Loucy (cell line): ENCODE measurements around the gene HOXA11.

ENCODE experiments used
- H2AFZ ChIP-seq: fragments of 200-600 bp; sonication (generic); 2 replicates; pipeline ENCODE4 v1.6.0; 2016; ENCODE audit warnings: antibody characterized with exemption, mild to moderate bottlenecking, low read length, moderate library complexity
- H3F3A ChIP-seq: fragments of 200-600 bp; 2 replicates; pipeline ENCODE4 v1.6.0; 2016; ENCODE audit warnings: antibody characterized with exemption, low read depth, mild to moderate bottlenecking
- H3K27me3 ChIP-seq: fragments of 200-600 bp; sonication (generic); 2 replicates; pipeline ENCODE4 v1.6.1; 2014; ENCODE audit warnings: low read length, mild to moderate bottlenecking; ENCODE audit not compliant: insufficient read depth, poor library complexity, severe bottlenecking
- H3K36me3 ChIP-seq: fragments of 200-600 bp; sonication (generic); 2 replicates; pipeline ENCODE4 v1.6.1; 2016; ENCODE audit warnings: low read length; ENCODE audit not compliant: insufficient read depth
- H3K4me1 ChIP-seq: fragments of 200-600 bp; sonication (generic); 2 replicates; pipeline ENCODE4 v1.5.1; 2014; ENCODE audit warnings: low read length, mild to moderate bottlenecking; ENCODE audit not compliant: insufficient read depth, poor library complexity, severe bottlenecking
- H3K4me2 ChIP-seq: fragments of 200-600 bp; sonication (generic); 2 replicates; pipeline ENCODE4 v1.6.0; 2014; ENCODE audit warnings: antibody characterized with exemption, low read length, low read depth, mild to moderate bottlenecking; ENCODE audit not compliant: poor library complexity, severe bottlenecking
- H3K4me3 ChIP-seq: fragments of 200-600 bp; sonication (generic); 2 replicates; pipeline ENCODE4 v1.5.1; 2014; ENCODE audit warnings: low read length, mild to moderate bottlenecking, mixed read lengths; ENCODE audit not compliant: poor library complexity, severe bottlenecking
- H3K79me2 ChIP-seq: fragments of 200-600 bp; sonication (generic); 2 replicates; pipeline ENCODE4 v1.6.1; 2014; ENCODE audit warnings: low read length; ENCODE audit not compliant: insufficient read depth
- H3K9ac ChIP-seq: fragments of 200-600 bp; sonication (generic); 2 replicates; pipeline ENCODE4 v1.6.0; 2014; ENCODE audit warnings: mild to moderate bottlenecking, low read depth, low read length, moderate library complexity; ENCODE audit not compliant: poor library complexity, severe bottlenecking
- H3K9me2 ChIP-seq: fragments of 200-600 bp; sonication (generic); replicated peaks from 2 replicates; pipeline ENCODE4 v1.6.1; 2016; ENCODE audit warnings: low read depth, low read length, mixed read lengths
- H3K9me3 ChIP-seq: fragments of 200-600 bp; sonication (generic); 2 replicates; pipeline ENCODE4 v1.6.1; 2014; ENCODE audit warnings: mild to moderate bottlenecking, antibody characterized with exemption, low read length, low read depth; ENCODE audit not compliant: insufficient read depth
- H4K20me1 ChIP-seq: fragments of 200-600 bp; sonication (generic); 2 replicates; pipeline ENCODE4 v1.6.0; 2014; ENCODE audit warnings: antibody characterized with exemption, low read length, mild to moderate bottlenecking; ENCODE audit not compliant: insufficient read depth, poor library complexity, severe bottlenecking
- CTCF ChIP-seq: fragments of 200-600 bp; sonication (generic); conservative IDR thresholded peaks from 2 replicates; pipeline ENCODE4 v1.5.1; 2014; ENCODE audit warnings: mild to moderate bottlenecking, antibody characterized with exemption, low read length
- EZH2phosphoT487 ChIP-seq: fragments of 200-600 bp; IDR thresholded peaks from 2 replicates; pipeline ENCODE4 v1.6.1; 2018; ENCODE audit warnings: antibody characterized with exemption, mild to moderate bottlenecking, moderate library complexity, borderline replicate concordance

Gene HOXA11

GRCh38 chr7:27172315-27172774 lies 12.7 kb downstream of the HOXA11 start:
- peak overlapping the region; percentile 98 for H3K4me2 ChIP-seq

DNA sequence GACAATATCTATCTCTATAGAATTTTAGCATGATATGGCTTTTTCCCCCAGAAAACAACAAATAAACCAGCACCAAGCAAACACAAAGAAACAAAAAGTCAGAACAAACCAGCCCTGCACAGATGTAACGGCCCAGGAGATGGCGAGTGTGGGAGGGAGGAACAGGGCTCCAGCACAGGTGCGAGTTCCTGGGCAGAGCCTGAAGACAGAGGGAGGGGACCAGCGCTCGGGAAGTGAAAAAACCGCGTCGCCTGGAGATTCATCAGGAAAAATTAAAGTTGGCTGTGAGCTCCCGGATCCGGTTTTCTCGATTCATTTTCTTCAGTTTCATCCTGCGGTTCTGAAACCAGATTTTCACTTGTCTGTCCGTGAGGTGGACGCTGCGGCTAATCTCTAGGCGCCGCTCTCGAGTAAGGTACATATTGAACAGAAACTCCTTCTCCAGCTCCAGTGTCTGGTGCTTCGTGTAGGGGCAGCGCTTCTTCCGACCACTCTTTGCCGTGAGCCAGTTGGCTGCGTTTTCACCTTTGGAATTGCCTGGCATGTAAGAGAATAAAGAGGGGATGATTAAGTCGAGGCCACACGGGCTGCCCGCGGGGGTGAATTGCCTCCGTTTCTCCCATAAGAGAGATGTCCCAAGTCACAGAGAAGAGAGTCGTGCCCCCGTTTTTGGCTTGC lies 13.3 kb downstream of the HOXA11 start:
- H4K20me1 ChIP-seq: peaks cover 63% of the 10 kb centered on the region
- H3F3A ChIP-seq: 0 out of 2 replicates have a peak, but pooled peaks cover 6% of the 10 kb centered on the region

More at GRCh38 chr7:27172315-27172774, 12.7 kb downstream of the HOXA11 start:
- peak overlapping the region; percentile 94 for H3K4me3 ChIP-seq
- peaks cover 67% of the 10 kb centered on the region for H4K20me1 ChIP-seq
- peaks cover 49% of the 10 kb centered on the region for H3K27me3 ChIP-seq
- peaks cover 23% of the 10 kb centered on the region for H3K4me1 ChIP-seq
- H3K9ac ChIP-seq: peak overlapping the region; percentile 99
- TF ChIP-seq EZH2phosphoT487 (no peak), CTCF (no peak)
- H2AFZ ChIP-seq: no peak overlapping the region
- 0 out of 2 replicates have a peak, but pooled peaks cover 6% of the 10 kb centered on the region for H3F3A ChIP-seq
- no peaks in the 10 kb centered on the region for H3K9me3 ChIP-seq
- peaks cover 100% of the 10 kb centered on the region for H3K79me2 ChIP-seq
- H3K9me2 ChIP-seq: no peaks in the 10 kb centered on the region
- H3K36me3 ChIP-seq: peaks cover 41% of the 10 kb centered on the region

GRCh38 chr7:27171325-27171636 lies 13.8 kb downstream of the HOXA11 start:
- Histone ChIP-seq H4K20me1 (peaks cover 63% of the 10 kb centered on the region), H3K4me1 (peaks cover 18% of the 10 kb centered on the region), H3K27me3 (peaks cover 54% of the 10 kb centered on the region), H3K4me3 (peak overlapping the region; percentile 94), H3K9ac (peak overlapping the region; percentile 99), H3K9me2 (no peaks in the 10 kb centered on the region), H2AFZ (no peak overlapping the region), H3K79me2 (peaks cover 100% of the 10 kb centered on the region), H3K4me2 (peak overlapping the region; percentile 98), H3F3A (peaks cover 6% of the 10 kb centered on the region; the same call in 1 of the 2 replicates), H3K36me3 (peaks cover 42% of the 10 kb centered on the region), H3K9me3 (no peaks in the 10 kb centered on the region)
- TF ChIP-seq CTCF (no peak), EZH2phosphoT487 (no peak)

More for the DNA sequence above, 13.3 kb downstream of the HOXA11 start:
- H3K4me1 ChIP-seq: peaks cover 23% of the 10 kb centered on the region
- H3K9me3 ChIP-seq: no peaks in the 10 kb centered on the region
- no peaks in the 10 kb centered on the region for H3K9me2 ChIP-seq
- H2AFZ ChIP-seq: no peak overlapping the region
- peak overlapping the region; percentile 94 for H3K4me3 ChIP-seq
- H3K9ac ChIP-seq: peak overlapping the region; percentile 99
- H3K4me2 ChIP-seq: peak overlapping the region; percentile 98
- peaks cover 100% of the 10 kb centered on the region for H3K79me2 ChIP-seq
- peaks cover 49% of the 10 kb centered on the region for H3K27me3 ChIP-seq
- TF ChIP-seq EZH2phosphoT487 (no peak), CTCF (0 out of 2 replicates have a peak, but pooled peaks have one; percentile 10)
- peaks cover 42% of the 10 kb centered on the region for H3K36me3 ChIP-seq
